Gastroesophageal sphincter (tissue), 3 donors: ENCODE data around the gene SAMD1.

Source experiments
- CTCF ChIP-seq, 4 experiments: fragments of 200-600 bp in 2 of 4; fragments of 450-650 bp in 2 of 4; sonication (generic) in 1 of 4; IDR thresholded peaks; one replicate each; pipeline ENCODE4 v1.5.1; 2017 to 2019; ENCODE audit warnings: antibody characterized with exemption in 4 of 4, mild to moderate bottlenecking in 2 of 4, moderate library complexity in 2 of 4
- POLR2A ChIP-seq, 2 donors: fragments of 450-650 bp; IDR thresholded peaks; one replicate each; pipeline ENCODE4 v1.6.1; 2017; ENCODE audit warnings: antibody characterized with exemption in 2 of 2, mild to moderate bottlenecking in 2 of 2, moderate library complexity in 1 of 2
- POLR2AphosphoS5 ChIP-seq: sonication (generic); formaldehyde crosslinking; IDR thresholded peaks from one replicate; pipeline ENCODE4 v1.6.1; 2017; ENCODE audit warnings: antibody characterized with exemption

DNA sequence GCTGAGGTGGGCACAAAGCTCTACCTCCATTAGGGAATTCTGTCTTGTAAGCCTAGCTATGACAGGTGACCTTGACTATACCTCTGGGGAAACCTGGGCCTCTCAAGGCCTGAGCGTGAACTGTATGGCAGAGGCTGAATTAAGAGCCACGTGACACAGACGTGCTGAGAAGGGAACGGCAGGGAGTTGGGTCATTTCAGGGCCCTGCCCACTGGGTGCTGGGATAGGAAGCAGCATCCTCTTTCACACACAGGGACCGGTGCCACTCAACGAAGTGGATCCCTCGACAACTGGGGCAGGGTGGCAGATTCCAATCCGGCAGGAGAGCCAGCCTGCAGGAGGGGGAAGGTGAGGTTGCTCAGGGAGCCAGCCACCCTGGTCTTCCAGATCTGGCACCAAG lies 36.6 kb upstream of the SAMD1 start:
- no peak for TF ChIP-seq CTCF (IDR thresholded peaks at IDR 0.05)
- no peak for TF ChIP-seq POLR2AphosphoS5
- TF ChIP-seq POLR2A (IDR thresholded peaks at IDR 0.05) = no peak
